ENCODE measurements around the gene KIAA1755. TPM values are rescaled to one million over a fixed set of nuclear protein-coding genes. Genes with fewer than 3 reads are reported as not detected.

The KIAA1755 gene
- total RNA-seq, 1 experiment from 2014 or later = 0.17 TPM

- H3K36me3 Mint-ChIP-seq (ENCODE audit: insufficient read depth in 1 of 3, low read depth in 3 of 3) = no peaks in the 10 kb centered on the region; a peak in 1 of 7 replicates
- Histone ChIP-seq H4K20me1 (ENCODE audit: control insufficient read depth, insufficient read depth, insufficient read length) (no peaks in the 10 kb centered on the region), H3K56ac (ENCODE audit: insufficient read length, low read depth, low read length) (no peak overlapping the region), H2BK5ac (ENCODE audit: insufficient read length, low read length) (no peak overlapping the region), H2AFZ (ENCODE audit: low read length) (no peak overlapping the region), H2BK12ac (ENCODE audit: insufficient read length, low read depth, low read length) (no peak overlapping the region), H3K9ac (ENCODE audit: extremely low read depth, insufficient read length, low read length) (no peak overlapping the region), H3K79me2 (ENCODE audit: insufficient read depth, low read length) (no peaks in the 10 kb centered on the region), H3K18ac (ENCODE audit: insufficient read length, low read depth, low read length) (no peak overlapping the region), H3K14ac (ENCODE audit: insufficient read depth, low read length) (no peak overlapping the region; the same call in 1 of the 2 replicates), H2AK5ac (ENCODE audit: insufficient read length, low read length) (no peak overlapping the region), H3K4ac (ENCODE audit: low read depth, low read length) (no peak overlapping the region), H3K23ac (ENCODE audit: insufficient read length, low read depth, low read length) (no peak overlapping the region), H3K23me2 (ENCODE audit: insufficient read length, low read depth, low read length, poor library complexity, severe bottlenecking) (no peaks in the 10 kb centered on the region), H3K4me2 (ENCODE audit: insufficient read depth, insufficient read length, low read length) (no peak overlapping the region), H2BK120ac (ENCODE audit: low read depth, low read length, poor library complexity, severe bottlenecking) (no peak overlapping the region), H3T11ph (ENCODE audit: low read length) (no peak overlapping the region), H2BK15ac (ENCODE audit: low read depth, low read length) (no peak overlapping the region), H3K27me3 (ENCODE audit: insufficient read depth, low read length) (no peaks in the 10 kb centered on the region), H4K8ac (replicated peaks; ENCODE audit: insufficient read length, low read depth, low read length) (no peak overlapping the region), H3K9me3 (ENCODE audit: control insufficient read depth, low read depth, low read length) (no peaks in the 10 kb centered on the region), H3K27ac (ENCODE audit: insufficient read length, low read depth, low read length) (no peak overlapping the region), H4K5ac (ENCODE audit: insufficient read length, low read depth, low read length) (no peak overlapping the region), H2BK20ac (ENCODE audit: low read depth, low read length, poor library complexity, severe bottlenecking) (no peak overlapping the region), H3K79me1 (ENCODE audit: insufficient read depth, low read depth, low read length, poor library complexity, severe bottlenecking) (no peaks in the 10 kb centered on the region), H4K91ac (ENCODE audit: insufficient read length, low read depth, low read length) (no peak overlapping the region), H3K4me1 (ENCODE audit: insufficient read depth, low read length) (no peaks in the 10 kb centered on the region; the same call in 1 of the 2 replicates)
- H3K4me3 Mint-ChIP-seq = no peak overlapping the region
- no peaks in the 10 kb centered on the region; a peak in 1 of 5 replicates for H3K9me3 Mint-ChIP-seq
- H3K27me3 Mint-ChIP-seq (ENCODE audit: low read depth) = no peaks in the 10 kb centered on the region
- DNase-seq = peak; percentile 49
- peak overlapping the region; percentile 1 to 38 (median 6); a peak in 2 of 7 replicates for H3K27ac Mint-ChIP-seq
- WGBS (ENCODE audit: extremely low coverage, insufficient read length, low lambda C conversion rate) = no CpG with 5 or more reads among the region's 7 CpGs
- peaks cover 16 to 18% of the 10 kb centered on the region in 2 experiments for H3K4me1 Mint-ChIP-seq
- TF ChIP-seq CTCF (conservative IDR thresholded peaks at IDR 0.05) = no peak
Measured at GRCh38 chr20:38293491-38294065, 33.0 kb upstream of the KIAA1755 start.

Data from H9 (cell line).